GM21529 (cell line): ENCODE data around the gene NREP.

ENCODE experiments used
- ATAC-seq: cut with Tn5 transposase; IDR thresholded peaks from one replicate; pipeline ENCODE4 v1.9.1; 2021; ENCODE audit not compliant: unreplicated experiment

Gene NREP

DNA sequence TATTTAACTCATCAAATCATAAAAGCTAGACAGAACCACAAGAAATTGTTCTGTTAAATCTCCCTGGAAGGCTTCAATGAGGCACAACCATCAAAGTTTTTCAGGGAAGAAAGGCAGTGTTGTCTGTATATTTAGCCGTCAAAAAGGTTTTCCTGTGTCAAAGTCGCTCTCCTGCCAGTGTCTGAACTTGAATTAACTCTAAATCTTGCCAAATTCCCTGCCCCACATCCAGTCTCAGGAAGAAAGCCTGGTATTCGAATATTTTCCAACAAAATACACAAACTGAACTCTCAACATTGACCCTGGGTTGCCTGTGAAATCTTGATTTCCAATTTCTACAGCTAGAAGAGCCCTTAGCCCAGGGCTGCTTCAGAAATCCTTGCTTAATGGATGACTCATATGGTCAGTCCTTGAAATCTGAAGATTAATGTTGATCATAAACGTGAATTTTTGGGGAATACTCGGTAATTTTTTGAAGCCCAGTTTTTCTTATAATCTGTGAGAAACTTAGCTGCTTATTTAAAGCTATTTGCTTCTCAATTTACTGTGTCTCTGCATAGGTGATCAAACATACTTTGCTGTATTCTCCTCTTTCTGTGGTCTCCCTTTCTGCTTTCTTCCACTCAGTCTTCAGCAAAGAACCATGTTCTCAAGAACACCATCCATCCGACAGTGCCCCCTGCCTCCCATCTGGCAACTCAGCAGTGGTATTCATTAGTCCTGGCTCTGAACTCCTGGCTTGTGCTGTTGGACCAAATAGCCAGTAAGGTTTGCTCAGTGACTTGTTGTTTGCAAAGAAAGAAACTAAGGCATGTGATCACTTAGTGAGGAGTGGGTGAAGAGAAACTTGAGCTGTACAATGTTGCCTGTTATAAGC lies 58.9 kb downstream of the NREP start:
- ATAC-seq = no peak

DNA sequence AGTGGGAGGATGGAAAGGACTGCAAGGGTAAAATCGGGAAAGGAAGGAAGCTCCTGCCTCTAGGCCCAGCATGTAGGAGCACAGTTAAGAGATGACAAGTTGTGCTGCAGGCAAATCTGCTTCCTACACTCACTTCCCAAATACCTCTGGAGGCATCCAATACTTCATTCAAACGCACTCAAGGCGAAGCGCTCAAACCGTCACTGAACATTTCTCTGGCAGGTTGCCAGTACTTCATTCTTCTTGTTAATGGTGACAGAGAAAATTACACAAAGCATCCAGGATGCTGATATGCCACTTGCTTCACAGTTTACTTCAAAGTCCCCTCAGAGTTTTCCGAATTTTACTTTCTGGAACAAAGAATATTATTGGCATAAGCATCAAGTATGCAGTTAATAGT lies 59.8 kb downstream of the NREP start:
- no peak for ATAC-seq

DNA sequence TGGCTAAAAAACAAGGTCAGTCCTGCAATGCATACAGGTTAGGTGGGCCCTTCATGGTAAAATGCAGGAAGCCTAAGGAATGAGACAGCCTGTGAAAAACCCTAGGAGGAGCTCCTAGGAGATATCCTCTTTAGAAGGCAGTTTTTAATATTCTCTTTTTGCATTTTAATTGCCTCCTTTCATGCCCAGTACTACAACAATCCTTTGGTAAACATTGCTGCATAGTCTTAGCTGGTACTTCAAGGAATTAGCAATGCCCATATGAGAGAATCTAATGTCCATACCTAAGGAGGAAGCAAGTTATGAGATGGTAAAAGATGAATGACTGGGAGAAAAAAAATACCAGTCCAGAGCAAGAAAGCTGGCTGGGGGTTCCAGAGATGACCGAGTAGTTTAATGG lies 61.0 kb downstream of the NREP start:
- ATAC-seq = no peak

DNA sequence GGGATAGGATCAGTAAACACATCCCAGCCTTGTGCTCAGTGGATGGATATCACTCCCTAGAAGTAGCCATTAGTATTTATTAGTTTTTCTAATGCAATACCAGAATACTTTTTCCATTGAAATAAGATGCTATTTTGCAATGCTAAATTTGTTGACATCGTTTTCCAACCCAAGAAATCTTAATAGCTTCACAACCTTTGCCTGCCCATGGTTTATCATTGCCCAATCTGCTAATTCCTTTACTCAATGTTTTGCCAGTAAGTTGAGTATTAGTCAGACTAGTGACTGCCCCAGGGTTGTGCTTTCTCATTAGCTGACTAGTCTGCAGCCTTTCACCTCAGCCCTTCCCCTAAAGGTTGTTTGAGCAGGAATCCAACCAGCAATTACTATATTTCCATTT lies 62.9 kb downstream of the NREP start:
- ATAC-seq = no peak

DNA sequence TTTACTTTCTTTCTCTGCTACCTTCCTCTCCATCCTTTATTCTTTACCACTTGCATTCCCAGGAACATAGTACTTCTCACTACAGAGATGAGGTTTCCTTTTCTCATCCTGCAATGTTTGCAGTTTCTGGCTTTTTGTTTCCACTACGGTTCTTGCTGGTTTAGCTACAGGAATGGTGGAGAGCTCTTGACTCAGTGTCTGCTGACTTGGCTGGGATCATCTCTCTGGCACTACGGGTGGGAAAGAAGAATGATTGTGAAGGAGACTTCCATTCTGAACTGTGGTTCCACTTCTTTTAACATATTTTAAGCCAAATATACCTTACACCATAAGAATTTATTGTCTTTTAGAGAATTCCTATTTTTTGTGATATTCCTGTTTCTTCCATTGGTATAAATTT lies 65.1 kb downstream of the NREP start:
- no peak for ATAC-seq

DNA sequence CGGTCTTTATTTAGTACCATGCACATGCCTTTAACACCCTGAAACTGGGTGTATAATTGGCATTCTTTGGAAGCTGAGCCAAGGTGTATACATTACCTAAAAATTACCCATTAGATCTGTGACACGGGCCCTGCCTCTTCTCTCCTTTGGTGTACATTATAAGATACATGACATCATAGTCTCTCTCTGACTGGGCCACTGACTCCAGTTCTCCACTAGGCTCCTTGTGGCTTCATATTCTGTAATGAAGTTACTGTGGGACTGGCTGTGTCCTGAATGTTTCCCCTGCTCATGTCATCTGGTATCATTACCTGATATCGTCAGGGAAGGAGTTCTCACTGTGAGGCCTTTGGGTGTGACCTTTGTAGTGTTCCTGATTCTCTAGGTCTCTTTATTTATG lies 65.5 kb downstream of the NREP start:
- ATAC-seq = no peak

DNA sequence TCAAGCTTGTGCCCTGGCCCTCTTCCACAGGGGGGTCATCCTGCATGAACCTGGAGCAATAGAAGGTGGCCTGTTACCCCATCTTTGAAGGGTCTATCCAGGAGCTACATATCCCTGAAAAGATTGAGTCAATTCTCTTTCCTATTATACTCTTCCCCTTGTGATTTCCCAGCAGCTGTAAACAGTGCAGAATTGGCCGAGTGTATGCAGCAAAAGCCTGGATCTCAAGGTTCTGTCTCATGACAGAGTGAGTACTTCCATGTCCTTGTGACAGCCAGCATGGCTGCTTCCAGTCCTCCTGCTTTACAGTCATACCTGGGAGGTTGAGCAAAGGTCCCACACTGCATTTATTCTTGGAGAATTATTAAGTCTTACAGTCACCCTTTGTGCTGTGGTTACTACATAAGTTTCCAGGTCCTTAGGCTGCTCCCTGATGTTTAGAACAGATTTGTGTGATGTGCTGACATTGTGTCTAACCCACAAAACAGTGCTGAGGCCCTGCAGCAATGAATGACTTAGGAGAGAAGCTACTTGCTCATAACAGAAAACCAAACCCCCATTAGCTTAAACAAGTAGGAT lies 67.5 kb downstream of the NREP start:
- no peak for ATAC-seq

DNA sequence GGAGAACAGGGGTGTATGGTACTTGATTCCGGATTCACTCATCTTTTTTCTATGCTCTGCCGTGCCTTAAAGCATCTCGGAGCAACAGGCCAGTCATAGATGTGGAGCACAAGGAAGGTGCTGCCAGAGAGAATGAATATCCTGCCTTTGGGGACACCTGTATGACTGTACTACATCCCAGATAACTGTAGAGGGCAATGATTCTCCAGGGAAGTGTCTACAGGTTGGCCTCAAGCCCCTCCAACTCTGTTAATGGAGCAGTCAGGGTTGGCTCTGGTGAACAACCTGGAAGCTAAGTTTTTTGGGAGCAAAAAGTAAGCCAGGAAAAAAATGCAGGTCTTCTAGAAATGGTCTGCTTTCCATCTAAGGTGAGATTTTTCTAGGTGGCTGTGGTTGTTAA lies 71.0 kb downstream of the NREP start:
- ATAC-seq = no peak

DNA sequence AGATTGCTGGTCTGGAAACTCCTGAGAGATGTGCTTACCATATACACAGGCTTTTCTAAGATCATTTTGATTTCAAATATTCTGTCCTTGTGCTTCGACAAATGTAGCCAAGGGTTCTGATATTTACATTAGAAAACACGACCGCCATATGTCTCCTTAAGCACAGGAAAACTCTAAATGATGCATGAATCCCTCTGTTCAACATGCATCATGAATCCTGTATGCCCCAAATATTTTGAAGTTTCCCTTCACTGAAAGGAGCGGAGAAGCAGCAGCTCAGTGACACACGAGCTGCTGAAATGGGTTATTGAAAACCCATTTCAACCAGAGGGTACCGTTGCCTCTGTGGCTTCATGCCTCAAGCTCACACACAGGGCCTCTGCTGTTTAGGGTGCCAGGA lies 74.4 kb downstream of the NREP start:
- ATAC-seq = no peak

DNA sequence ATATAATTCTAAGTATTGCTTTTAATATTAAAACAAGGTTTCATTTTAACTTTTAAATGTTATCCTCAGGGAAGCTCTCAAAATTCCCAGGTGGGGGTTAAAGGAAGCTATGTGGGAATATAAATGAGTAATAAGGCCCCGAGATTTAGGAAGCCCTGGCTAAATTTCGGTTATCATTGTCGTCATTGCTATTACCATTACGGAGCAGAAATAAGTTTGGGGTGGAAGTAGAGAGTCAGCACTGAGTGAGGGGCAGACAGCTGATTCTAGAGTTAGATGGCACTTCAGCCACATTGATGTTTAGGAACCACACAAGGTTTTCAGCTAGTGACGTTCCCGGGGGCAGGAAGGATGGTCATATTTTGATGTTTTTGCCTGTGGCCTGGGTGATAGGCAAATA lies 74.9 kb downstream of the NREP start:
- ATAC-seq = no peak

DNA sequence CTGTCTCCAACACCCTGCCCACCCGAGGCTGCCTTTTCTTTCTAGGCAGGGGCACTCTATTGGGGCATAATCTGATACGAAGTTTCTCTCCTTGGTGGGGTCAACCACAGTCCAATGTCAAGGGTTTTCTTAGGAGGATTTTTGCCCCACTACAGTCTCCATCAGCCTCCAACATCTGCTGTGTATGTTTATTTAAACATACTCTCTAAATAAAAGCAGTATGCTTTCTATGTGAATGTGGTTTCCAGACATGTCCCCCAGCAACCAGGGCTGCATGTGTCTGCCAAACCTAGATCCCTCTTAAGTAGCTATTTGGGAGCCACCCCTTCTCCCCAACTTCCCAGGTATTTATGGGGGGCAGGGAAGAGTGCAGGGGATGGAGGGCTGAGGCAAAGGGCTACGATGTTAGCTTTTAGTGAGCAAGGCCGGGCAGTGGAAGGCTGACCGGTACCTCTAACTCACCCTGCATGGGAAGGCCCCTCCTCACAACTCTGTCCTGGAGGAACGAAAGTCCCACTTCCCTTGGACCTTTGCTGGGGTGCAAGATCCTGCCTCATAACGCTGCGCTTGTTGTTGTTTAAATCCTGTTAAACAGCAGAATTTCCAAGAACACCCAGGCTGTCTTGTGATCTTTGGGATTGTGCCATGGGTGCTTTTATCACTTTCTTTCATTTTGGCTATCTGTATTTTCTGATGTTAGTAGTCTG lies 75.4 kb downstream of the NREP start:
- ATAC-seq = no peak

DNA sequence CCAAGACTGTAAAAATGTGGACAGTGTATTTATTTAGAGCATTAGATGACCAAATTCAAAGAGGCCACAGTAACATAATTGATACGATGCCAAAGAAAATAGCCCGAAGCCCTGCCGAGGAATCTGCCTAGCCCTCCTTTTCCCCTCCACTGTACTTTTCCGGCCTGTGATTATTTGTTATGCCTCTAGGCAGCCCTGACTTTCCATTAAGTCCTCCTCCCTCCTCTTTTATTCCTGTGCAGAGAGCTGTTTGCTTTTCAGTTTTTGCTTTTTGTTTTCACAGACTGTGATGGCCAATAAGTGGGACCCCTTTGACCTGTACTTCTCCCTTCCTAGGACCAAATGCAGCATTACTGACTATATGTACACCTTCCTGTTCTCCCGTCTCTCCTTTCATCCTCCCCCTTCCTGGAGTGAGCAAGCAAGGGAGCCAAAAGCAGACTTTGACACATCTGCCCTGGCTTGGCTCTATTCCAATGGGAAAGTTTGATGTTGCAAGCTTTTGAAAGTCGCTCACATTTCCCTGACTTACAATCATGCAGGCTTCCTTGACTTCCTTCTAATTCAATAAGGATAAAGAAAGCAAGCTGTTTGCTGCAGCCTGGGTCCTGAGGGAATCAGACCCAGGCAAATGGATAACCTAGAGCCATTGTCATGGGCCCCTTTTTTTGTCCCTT lies 76.1 kb downstream of the NREP start:
- no peak for ATAC-seq

DNA sequence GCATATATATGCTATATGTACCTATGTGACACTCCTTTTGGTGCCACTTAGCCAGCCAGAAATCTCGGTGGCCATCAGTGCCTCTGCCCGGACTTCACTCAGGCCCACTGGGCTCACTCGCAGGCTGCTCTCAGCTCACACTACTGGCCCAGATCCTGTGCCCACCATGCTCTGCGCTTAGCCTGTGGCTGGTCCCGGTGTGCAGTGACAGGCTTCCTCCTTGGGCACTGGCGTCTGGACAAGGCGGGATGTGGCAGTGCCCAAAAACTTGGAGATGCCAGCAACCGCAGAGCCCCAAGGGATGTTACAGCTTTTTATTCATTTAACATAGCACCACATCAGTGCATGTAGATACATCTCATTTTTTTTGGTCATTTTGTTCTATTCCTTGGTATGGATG lies 77.4 kb downstream of the NREP start:
- ATAC-seq = no peak
